K562 (cell line): Measurements from ENCODE around the gene SMOC2.

Experiments
- CTCF ChIP-seq, 3 experiments: IDR thresholded peaks in 2 of 3; conservative IDR thresholded peaks in 1 of 3; 2 replicates each; pipeline ENCODE4 v1.5.1; 2011 to 2012; ENCODE audit warnings: low read length in 3 of 3, mild to moderate bottlenecking in 3 of 3, control low read depth in 2 of 3, improper control_type of control experiment in 1 of 3, inconsistent platforms in 1 of 3, low read depth in 1 of 3, mixed read lengths in 1 of 3, moderate library complexity in 1 of 3; ENCODE audit not compliant: insufficient read depth in 2 of 3
- EP300 ChIP-seq: IDR thresholded peaks from 2 replicates; pipeline ENCODE4 v1.6.1; 2012; ENCODE audit warnings: low read length, improper control_type of control experiment
- KAT7 ChIP-seq: sonication (generic); formaldehyde crosslinking; IDR thresholded peaks from 2 replicates; pipeline ENCODE4 v1.8.0; 2022; ENCODE audit warnings: missing genetic modification reagents, mild to moderate bottlenecking, borderline replicate concordance
- REST ChIP-seq, 2 experiments: fragments of 450-650 bp; formaldehyde crosslinking in 1 of 2; IDR thresholded peaks; 2 replicates each; pipeline versions ENCODE4 v1.4.0 to v1.6.1; 2014 to 2020; ENCODE audit warnings: mild to moderate bottlenecking in 2 of 2, borderline replicate concordance in 1 of 2, low read depth in 1 of 2
- ZBTB7A ChIP-seq: IDR thresholded peaks from 2 replicates; pipeline ENCODE4 v1.6.1; 2011; ENCODE audit warnings: low read depth, mild to moderate bottlenecking, low read length, moderate library complexity, borderline replicate concordance; ENCODE audit not compliant: control insufficient read depth
- TF ChIP-seq, protein P1 (sequence below): sonication (generic); formaldehyde crosslinking; IDR thresholded peaks from 2 replicates; pipeline ENCODE4 v1.5.0; 2020; ENCODE audit warnings: missing genetic modification reagents

- TF ChIP-seq CTCF (IDR thresholded peaks at IDR 0.05 in 2 of 3, conservative IDR thresholded peaks at IDR 0.05 in 1 of 3; ENCODE audit: insufficient read depth in 2 of 3, low read depth in 1 of 3, low read length in 3 of 3): no peak
- TF ChIP-seq EP300: no peak
- no peak for TF ChIP-seq ZBTB7A
- TF ChIP-seq KAT7 (CRISPR knock-in tag): no peak
- no peak for TF ChIP-seq REST (IDR thresholded peaks at IDR 0.05; ENCODE audit: borderline replicate concordance)
- TF ChIP-seq REST (CRISPR knock-in tag; IDR thresholded peaks at IDR 0.05; ENCODE audit: low read depth): no peak
- TF ChIP-seq, protein P1, sequence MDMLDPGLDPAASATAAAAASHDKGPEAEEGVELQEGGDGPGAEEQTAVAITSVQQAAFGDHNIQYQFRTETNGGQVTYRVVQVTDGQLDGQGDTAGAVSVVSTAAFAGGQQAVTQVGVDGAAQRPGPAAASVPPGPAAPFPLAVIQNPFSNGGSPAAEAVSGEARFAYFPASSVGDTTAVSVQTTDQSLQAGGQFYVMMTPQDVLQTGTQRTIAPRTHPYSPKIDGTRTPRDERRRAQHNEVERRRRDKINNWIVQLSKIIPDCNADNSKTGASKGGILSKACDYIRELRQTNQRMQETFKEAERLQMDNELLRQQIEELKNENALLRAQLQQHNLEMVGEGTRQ (CRISPR knock-in tag): no peak
Observed at GRCh38 chr6:168525114-168525513, 84.1 kb downstream of the SMOC2 start.
